H1 (cell line): ENCODE data around the gene SDHAF4. TPM values are rescaled to one million over a fixed set of nuclear protein-coding genes. Genes with fewer than 3 reads are reported as not detected.

ENCODE experiments used
- JUN ChIP-seq: IDR thresholded peaks from 2 replicates; pipeline ENCODE4 v1.6.1; 2011; ENCODE audit warnings: low read depth, mild to moderate bottlenecking, improper control_type of control experiment, low read length
- KDM5A ChIP-seq: fragments of 200-600 bp; IDR thresholded peaks from 2 replicates; pipeline ENCODE4 v1.7.1; 2012; ENCODE audit warnings: mild to moderate bottlenecking, low read length, inconsistent platforms, mixed read lengths
- RAD21 ChIP-seq, 2 experiments: IDR thresholded peaks in 1 of 2; conservative IDR thresholded peaks in 1 of 2; 2 replicates each; pipeline ENCODE4 v1.6.1; 2011; ENCODE audit warnings: low read depth in 2 of 2, low read length in 2 of 2, improper control_type of control experiment in 1 of 2, inconsistent platforms in 1 of 2, mild to moderate bottlenecking in 1 of 2, moderate library complexity in 1 of 2
- polyA plus RNA-seq, 7 experiments: library from polyadenylated mRNA; depleted of rRNA in 3 of 7; stranded (reverse) in 5 of 7; unstranded in 2 of 7; fragments of >200 nt in 5 of 7; fragments of 200-250 nt in 2 of 7; gene quantifications; 1 replicate in 5 of 7; 2 replicates in 1 of 7; 4 replicates in 1 of 7; pipeline versions ENCODE4 v1.2.1 to v1.2.3, GENCODE V29; 2011 to 2013; ENCODE audit warnings: missing spikeins in 2 of 7, mixed read lengths in 2 of 7
- total RNA-seq: library from RNA; stranded (reverse); fragmentation: NEBNext Ultra II Directional; extraction: Animal tissue kit (Norgen Biotek cat#: 25700); gene quantifications from 2 replicates; pipeline ENCODE4 v1.2.1, GENCODE V29; 2021
- TF ChIP-seq, protein P1 (sequence below): IDR thresholded peaks from 2 replicates; pipeline ENCODE4 v1.6.1; 2012; ENCODE audit warnings: inconsistent platforms

SDHAF4 gene
- total and polyA plus RNA-seq, 2 of the 8 experiments (the other 6 are each of a cell fraction or from before 2014, with no cell fraction given) = 9.8 to 14.9 TPM

GRCh38 chr6:70531133-70531532 is 35.6 kb upstream of the SDHAF4 start (continued):
- TF ChIP-seq JUN (no peak), KDM5A (no peak), RAD21 (IDR thresholded peaks at IDR 0.05 in 1 of 2, conservative IDR thresholded peaks at IDR 0.05 in 1 of 2; ENCODE audit: low read depth in 2 of 2, low read length in 2 of 2) (no peak)
- TF ChIP-seq, protein P1, sequence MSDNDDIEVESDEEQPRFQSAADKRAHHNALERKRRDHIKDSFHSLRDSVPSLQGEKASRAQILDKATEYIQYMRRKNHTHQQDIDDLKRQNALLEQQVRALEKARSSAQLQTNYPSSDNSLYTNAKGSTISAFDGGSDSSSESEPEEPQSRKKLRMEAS = no peak
